NT2/D1 (cell line): ENCODE results near the gene FFAR2.

Experiments
- DNase-seq: peaks from one replicate; pipeline ENCODE4 v3.0.0-alpha.2; 2011; ENCODE audit warnings: low read depth, low spot score
- H3K27me3 ChIP-seq: 2 replicates; pipeline ENCODE4 v1.6.0; 2011; ENCODE audit warnings: mild to moderate bottlenecking; ENCODE audit not compliant: insufficient read length, insufficient read depth
- H3K36me3 ChIP-seq: 2 replicates; pipeline ENCODE4 v1.6.1; 2011; ENCODE audit warnings: mild to moderate bottlenecking, low read length, mixed read lengths; ENCODE audit not compliant: insufficient read depth, insufficient read length
- H3K4me1 ChIP-seq: 2 replicates; pipeline ENCODE4 v1.5.1; 2011; ENCODE audit not compliant: insufficient read depth, insufficient read length
- H3K4me3 ChIP-seq: 2 replicates; pipeline ENCODE4 v1.5.1; 2011; ENCODE audit warnings: low read depth; ENCODE audit not compliant: insufficient read length
- H3K9ac ChIP-seq: 2 replicates; pipeline ENCODE4 v1.6.0; 2011; ENCODE audit warnings: low read depth; ENCODE audit not compliant: insufficient read length
- H3K9me3 ChIP-seq: 2 replicates; pipeline ENCODE4 v1.5.1; 2011; ENCODE audit warnings: mild to moderate bottlenecking, low read length; ENCODE audit not compliant: insufficient read depth
- SUZ12 ChIP-seq: IDR thresholded peaks from 2 replicates; pipeline ENCODE4 v1.6.1; 2011; ENCODE audit not compliant: insufficient read length, insufficient read depth; ENCODE audit errors: extremely low read depth
- YY1 ChIP-seq: IDR thresholded peaks from 2 replicates; pipeline ENCODE4 v1.6.1; 2011; ENCODE audit not compliant: insufficient read length, insufficient read depth
- ZNF274 ChIP-seq: IDR thresholded peaks from 2 replicates; pipeline ENCODE4 v1.6.1; 2011; ENCODE audit warnings: mild to moderate bottlenecking, low read depth, low read length

FFAR2 gene

GRCh38 chr19:35445826-35446593 lies 2.0 kb upstream of the FFAR2 start:
- TF ChIP-seq YY1: no peak
- TF ChIP-seq ZNF274: no peak
- TF ChIP-seq SUZ12: no peak
- Histone ChIP-seq H3K9ac (no peak overlapping the region), H3K4me1 (peaks cover 3% of the 10 kb centered on the region), H3K4me3 (no peak overlapping the region), H3K9me3 (no peaks in the 10 kb centered on the region), H3K27me3 (no peaks in the 10 kb centered on the region), H3K36me3 (no peaks in the 10 kb centered on the region)
- DNase-seq: no peak

GRCh38 chr19:35449359-35450043 lies 1.4 kb downstream of the FFAR2 start:
- Histone ChIP-seq H3K27me3 (no peaks in the 10 kb centered on the region), H3K4me1 (peaks cover 3% of the 10 kb centered on the region), H3K9ac (no peak overlapping the region), H3K4me3 (no peak overlapping the region), H3K36me3 (no peaks in the 10 kb centered on the region), H3K9me3 (no peaks in the 10 kb centered on the region)
- no peak for DNase-seq
- TF ChIP-seq YY1: no peak
- no peak for TF ChIP-seq ZNF274
- TF ChIP-seq SUZ12: no peak

GRCh38 chr19:35451338-35452096 lies 3.5 kb downstream of the FFAR2 start:
- H3K36me3 ChIP-seq: no peaks in the 10 kb centered on the region
- H3K27me3 ChIP-seq: no peaks in the 10 kb centered on the region
- TF ChIP-seq YY1 (no peak), ZNF274 (no peak), SUZ12 (no peak)
- no peak overlapping the region for H3K4me3 ChIP-seq
- H3K4me1 ChIP-seq: peaks cover 3% of the 10 kb centered on the region
- no peaks in the 10 kb centered on the region for H3K9me3 ChIP-seq
- H3K9ac ChIP-seq: no peak overlapping the region
- DNase-seq: no peak

GRCh38 chr19:35454663-35455062 lies 6.6 kb downstream of the FFAR2 start:
- Histone ChIP-seq H3K4me3 (no peak overlapping the region), H3K27me3 (no peaks in the 10 kb centered on the region), H3K9ac (no peak overlapping the region), H3K9me3 (no peaks in the 10 kb centered on the region), H3K36me3 (no peaks in the 10 kb centered on the region), H3K4me1 (peaks cover 2% of the 10 kb centered on the region)
- no peak for DNase-seq
- TF ChIP-seq ZNF274 (no peak), SUZ12 (no peak), YY1 (no peak)

GRCh38 chr19:35455616-35456201 lies 7.7 kb downstream of the FFAR2 start:
- DNase-seq: no peak
- H3K36me3 ChIP-seq: no peaks in the 10 kb centered on the region
- H3K9ac ChIP-seq: no peak overlapping the region
- TF ChIP-seq SUZ12 (no peak), YY1 (no peak), ZNF274 (no peak)
- no peaks in the 10 kb centered on the region for H3K9me3 ChIP-seq
- no peaks in the 10 kb centered on the region for H3K27me3 ChIP-seq
- no peak overlapping the region for H3K4me3 ChIP-seq
- no peaks in the 10 kb centered on the region for H3K4me1 ChIP-seq

GRCh38 chr19:35457173-35457572 lies 9.1 kb downstream of the FFAR2 start:
- H3K9ac ChIP-seq: no peak overlapping the region
- H3K36me3 ChIP-seq: no peaks in the 10 kb centered on the region
- DNase-seq: no peak
- no peaks in the 10 kb centered on the region for H3K27me3 ChIP-seq
- H3K4me3 ChIP-seq: no peak overlapping the region
- peaks cover 5% of the 10 kb centered on the region for H3K4me1 ChIP-seq
- TF ChIP-seq SUZ12: no peak
- TF ChIP-seq YY1: no peak
- TF ChIP-seq ZNF274: no peak
- H3K9me3 ChIP-seq: no peaks in the 10 kb centered on the region

- DNase-seq: no peak
- H3K4me1 ChIP-seq: peaks cover 5% of the 10 kb centered on the region
- TF ChIP-seq ZNF274 (no peak), SUZ12 (no peak), YY1 (no peak)
- H3K4me3 ChIP-seq: no peak overlapping the region
- H3K9me3 ChIP-seq: no peaks in the 10 kb centered on the region
- no peaks in the 10 kb centered on the region for H3K36me3 ChIP-seq
- no peaks in the 10 kb centered on the region for H3K27me3 ChIP-seq
- H3K9ac ChIP-seq: no peak overlapping the region
Measured at GRCh38 chr19:35458192-35458591, 10.1 kb downstream of the FFAR2 start.
